PFSK-1 (cell line): ENCODE results near the gene MYEOV.

Source experiments
- POLR2AphosphoS5 ChIP-seq: IDR thresholded peaks from 2 replicates; pipeline ENCODE4 v1.6.1; 2012; ENCODE audit warnings: low read depth, mild to moderate bottlenecking, control low read depth, low read length, moderate library complexity
- TF ChIP-seq, protein P1 (sequence below), 2 experiments: IDR thresholded peaks; 2 replicates each; pipeline versions ENCODE4 v1.6.1 to v1.8.0; 2011 to 2012; ENCODE audit warnings: low read depth in 2 of 2, low read length in 2 of 2, control low read depth in 1 of 2, inconsistent platforms in 1 of 2, mild to moderate bottlenecking in 1 of 2, moderate library complexity in 1 of 2; ENCODE audit not compliant: insufficient read depth in 1 of 2

DNA sequence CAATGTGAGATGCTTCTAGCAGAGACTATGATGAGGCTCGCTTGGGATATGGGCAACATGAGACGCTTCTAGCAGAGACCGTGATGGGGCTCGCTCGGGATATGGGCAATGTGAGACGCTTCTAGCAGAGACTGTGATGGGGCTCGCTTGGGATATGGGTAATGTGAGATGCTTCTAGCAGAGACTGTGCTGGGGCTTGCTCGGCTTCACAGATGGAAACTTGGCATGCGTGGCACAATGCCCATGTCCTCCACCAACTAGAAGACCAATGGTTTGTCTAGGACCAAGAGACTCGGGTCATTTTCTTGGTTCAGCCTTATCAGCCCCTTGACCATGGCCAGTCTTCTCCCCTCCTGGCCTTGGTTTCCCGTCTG is 7.1 kb downstream of the MYEOV start:
- TF ChIP-seq POLR2AphosphoS5: no peak
- TF ChIP-seq, protein P1, sequence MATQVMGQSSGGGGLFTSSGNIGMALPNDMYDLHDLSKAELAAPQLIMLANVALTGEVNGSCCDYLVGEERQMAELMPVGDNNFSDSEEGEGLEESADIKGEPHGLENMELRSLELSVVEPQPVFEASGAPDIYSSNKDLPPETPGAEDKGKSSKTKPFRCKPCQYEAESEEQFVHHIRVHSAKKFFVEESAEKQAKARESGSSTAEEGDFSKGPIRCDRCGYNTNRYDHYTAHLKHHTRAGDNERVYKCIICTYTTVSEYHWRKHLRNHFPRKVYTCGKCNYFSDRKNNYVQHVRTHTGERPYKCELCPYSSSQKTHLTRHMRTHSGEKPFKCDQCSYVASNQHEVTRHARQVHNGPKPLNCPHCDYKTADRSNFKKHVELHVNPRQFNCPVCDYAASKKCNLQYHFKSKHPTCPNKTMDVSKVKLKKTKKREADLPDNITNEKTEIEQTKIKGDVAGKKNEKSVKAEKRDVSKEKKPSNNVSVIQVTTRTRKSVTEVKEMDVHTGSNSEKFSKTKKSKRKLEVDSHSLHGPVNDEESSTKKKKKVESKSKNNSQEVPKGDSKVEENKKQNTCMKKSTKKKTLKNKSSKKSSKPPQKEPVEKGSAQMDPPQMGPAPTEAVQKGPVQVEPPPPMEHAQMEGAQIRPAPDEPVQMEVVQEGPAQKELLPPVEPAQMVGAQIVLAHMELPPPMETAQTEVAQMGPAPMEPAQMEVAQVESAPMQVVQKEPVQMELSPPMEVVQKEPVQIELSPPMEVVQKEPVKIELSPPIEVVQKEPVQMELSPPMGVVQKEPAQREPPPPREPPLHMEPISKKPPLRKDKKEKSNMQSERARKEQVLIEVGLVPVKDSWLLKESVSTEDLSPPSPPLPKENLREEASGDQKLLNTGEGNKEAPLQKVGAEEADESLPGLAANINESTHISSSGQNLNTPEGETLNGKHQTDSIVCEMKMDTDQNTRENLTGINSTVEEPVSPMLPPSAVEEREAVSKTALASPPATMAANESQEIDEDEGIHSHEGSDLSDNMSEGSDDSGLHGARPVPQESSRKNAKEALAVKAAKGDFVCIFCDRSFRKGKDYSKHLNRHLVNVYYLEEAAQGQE (IDR thresholded peaks at IDR 0.05; ENCODE audit: insufficient read depth in 1 of 2, low read depth in 2 of 2, low read length in 2 of 2): no peak
